ENCODE measurements around the gene NAT9. TPM values are rescaled to one million over a fixed set of nuclear protein-coding genes. Genes with fewer than 3 reads are reported as not detected.

Gene NAT9
- total and polyA plus RNA-seq, 2 of the 4 experiments (the other 2 are of a cell fraction), result 48.9 to 62.0 TPM

DNA sequence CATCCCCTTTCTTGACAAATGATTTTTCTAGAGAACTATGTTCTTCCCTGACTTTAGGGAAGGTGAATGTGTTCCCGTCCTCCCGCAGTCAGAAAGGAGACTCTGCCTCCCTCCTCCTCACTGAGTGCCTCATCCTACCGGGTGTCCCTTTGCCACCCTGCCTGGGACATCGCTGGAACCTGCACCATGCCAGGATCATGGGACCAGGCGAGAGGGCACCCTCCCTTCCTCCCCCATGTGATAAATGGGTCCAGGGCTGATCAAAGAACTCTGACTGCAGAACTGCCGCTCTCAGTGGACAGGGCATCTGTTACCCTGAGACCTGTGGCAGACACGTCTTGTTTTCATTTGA is 7.4 kb downstream of the NAT9 start:
- peak overlapping the region; percentile 10; the same call in 1 of the 2 replicates for H4K5ac ChIP-seq (ENCODE audit: low read depth, low read length)
- no peak overlapping the region for H2AFZ ChIP-seq (replicated peaks; ENCODE audit: low read length, poor library complexity)
- peaks cover 5% of the 10 kb centered on the region for H4K20me1 ChIP-seq (ENCODE audit: insufficient read depth, low read length)
- H3K9me3 ChIP-seq (ENCODE audit: control insufficient read depth, insufficient read depth, low read length), result no peaks in the 10 kb centered on the region
- H2BK20ac ChIP-seq (ENCODE audit: low read depth, low read length), result no peak overlapping the region
- H4K91ac ChIP-seq (ENCODE audit: insufficient read depth, low read depth, low read length), result no peak overlapping the region
- in situ Hi-C loops (cut with MboI; ENCODE audit: low sequenced_read_pairs) (no loop called here), dilution Hi-C loops (cut with HindIII; ENCODE audit: low sequenced_read_pairs, unreplicated experiment) (no loop called here), intact Hi-C loops (cut with micrococcal nuclease) (no loop called here)
- H3K36me3 ChIP-seq (ENCODE audit: control insufficient read depth, insufficient read depth, low read length), result peaks cover 33% of the 10 kb centered on the region
- no peak overlapping the region for H3K4ac ChIP-seq (ENCODE audit: low read depth, low read length)
- no peak overlapping the region for H4K8ac ChIP-seq (ENCODE audit: low read depth in 2 of 2, low read length in 2 of 2)
- no peak overlapping the region for H3K27ac ChIP-seq (ENCODE audit: insufficient read depth, low read length)
- H3K9ac ChIP-seq (ENCODE audit: low read depth, low read length), result no peak overlapping the region
- H3K4me3 ChIP-seq (ENCODE audit: insufficient read depth, low read depth, low read length), result no peak overlapping the region
- no peak overlapping the region for H3K14ac ChIP-seq (replicated peaks; ENCODE audit: low read depth, low read length)
- H3K4me2 ChIP-seq (ENCODE audit: low read depth, low read length), result no peak overlapping the region
- no peak overlapping the region for H2BK15ac ChIP-seq (ENCODE audit: low read depth, low read length)
- peaks cover 13 to 14% of the 10 kb centered on the region in 2 experiments; a peak in 3 of 4 replicates for H3K79me1 ChIP-seq (ENCODE audit: low read depth in 1 of 2, low read length in 2 of 2)
- no TSS peak for BruUV-seq (replicated peaks)
- no peak overlapping the region for H2BK120ac ChIP-seq (ENCODE audit: low read depth, low read length)
- H2AK5ac ChIP-seq (ENCODE audit: low read depth, low read length), result no peak overlapping the region
- no CpG with 5 or more reads among the region's 7 CpGs for WGBS, 2 experiments (ENCODE audit: extremely low coverage in 2 of 2, insufficient read length in 1 of 2)
- TF ChIP-seq RAD21 (IDR thresholded peaks at IDR 0.05; ENCODE audit: low read length) (no peak), CHD1 (IDR thresholded peaks at IDR 0.05; ENCODE audit: low read depth, low read length) (no peak), NFE2L2 (IDR thresholded peaks at IDR 0.05; ENCODE audit: low read depth, low read length) (no peak), POLR2A (IDR thresholded peaks at IDR 0.05; ENCODE audit: low read depth, low read length) (no peak), CEBPB (IDR thresholded peaks at IDR 0.05; ENCODE audit: low read depth, low read length) (no peak)
- TF ChIP-seq, protein P1, sequence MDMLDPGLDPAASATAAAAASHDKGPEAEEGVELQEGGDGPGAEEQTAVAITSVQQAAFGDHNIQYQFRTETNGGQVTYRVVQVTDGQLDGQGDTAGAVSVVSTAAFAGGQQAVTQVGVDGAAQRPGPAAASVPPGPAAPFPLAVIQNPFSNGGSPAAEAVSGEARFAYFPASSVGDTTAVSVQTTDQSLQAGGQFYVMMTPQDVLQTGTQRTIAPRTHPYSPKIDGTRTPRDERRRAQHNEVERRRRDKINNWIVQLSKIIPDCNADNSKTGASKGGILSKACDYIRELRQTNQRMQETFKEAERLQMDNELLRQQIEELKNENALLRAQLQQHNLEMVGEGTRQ (IDR thresholded peaks at IDR 0.05; ENCODE audit: low read depth, low read length), result no peak
- no peak overlapping the region for H3K23ac ChIP-seq (ENCODE audit: low read depth, low read length)
- H2AK9ac ChIP-seq (replicated peaks; ENCODE audit: low read depth, low read length, poor library complexity), result peak overlapping the region; percentile 44
- DNase-seq (no peak), ATAC-seq (ENCODE audit: low read depth) (no peak)
- no peak overlapping the region for H3K56ac ChIP-seq (ENCODE audit: extremely low read depth, insufficient read depth, low read length)
- ChIA-PET CTCF (no interaction called here), POLR2A (ENCODE audit: unreplicated experiment) (no interaction called here)
- no peak overlapping the region for H3K18ac ChIP-seq (ENCODE audit: low read depth, low read length)
- H3K27me3 ChIP-seq (ENCODE audit: control insufficient read depth, insufficient read depth, low read length), result no peaks in the 10 kb centered on the region
- peak overlapping the region; percentile 9 for H2BK5ac ChIP-seq (ENCODE audit: low read depth, low read length, poor library complexity, severe bottlenecking)
- peaks cover 12% of the 10 kb centered on the region for H3K4me1 ChIP-seq (ENCODE audit: control insufficient read depth, insufficient read depth, low read length)
- peaks cover 9% of the 10 kb centered on the region; the same call in 1 of the 2 replicates for H3K9me1 ChIP-seq (ENCODE audit: insufficient read depth, low read length)

All from IMR-90 (cell line).